NCI-H345 treated with DMSO at 0.1 percent for 48 hours (cell line): ENCODE results near the gene KLHL25.

Experiments used
- DNase-seq: peaks from one replicate; lab custom pipeline; 2025; ENCODE audit not compliant: unreplicated experiment; lab: John Stamatoyannopoulos, UW

KLHL25 gene

DNA sequence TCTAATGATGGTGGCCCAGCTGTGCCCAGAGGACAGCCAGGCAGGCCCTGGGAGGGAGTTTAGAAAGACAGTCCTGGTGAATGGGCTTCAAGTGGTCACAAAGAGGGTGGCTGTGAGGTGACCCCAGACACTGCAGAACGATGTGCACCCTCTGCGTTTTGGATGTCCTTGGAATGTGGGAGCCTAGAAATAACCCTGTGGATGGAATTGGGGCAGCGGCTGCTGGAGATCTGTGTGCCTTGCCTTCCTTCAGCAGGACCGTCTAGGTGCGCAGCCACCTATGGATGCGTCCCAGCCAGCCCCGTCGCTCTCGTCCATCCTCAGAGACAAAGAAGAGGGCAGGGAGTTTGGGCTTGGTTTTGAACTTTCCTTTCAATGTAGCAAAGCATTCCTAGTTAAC, 46.5 kb downstream of the KLHL25 start:
- DNase-seq: no peak

- DNase-seq: no peak
Observed at GRCh38 chr15:85746641-85747040, 48.1 kb downstream of the KLHL25 start.

- DNase-seq: no peak
Observed at GRCh38 chr15:85745525-85746150, 49.1 kb downstream of the KLHL25 start.

DNA sequence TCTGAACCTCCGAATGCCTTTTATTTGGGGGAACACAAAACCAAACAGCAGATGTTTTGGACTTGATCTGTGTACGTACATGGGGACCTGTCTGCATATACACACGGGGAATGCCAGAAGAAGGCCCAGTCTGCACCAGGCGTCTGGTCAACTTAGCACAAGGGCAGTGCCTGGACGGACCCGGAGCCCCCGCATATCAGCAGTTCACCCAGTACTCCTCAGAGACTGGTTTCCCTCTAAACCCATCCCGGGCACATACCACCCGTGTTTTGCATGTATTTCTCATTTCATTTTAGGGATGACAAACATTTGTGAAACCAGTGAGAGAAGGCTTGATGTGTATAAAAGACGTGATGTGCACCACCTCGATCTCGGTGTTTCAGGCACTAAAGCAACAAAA, 49.7 kb downstream of the KLHL25 start:
- no peak for DNase-seq

DNA sequence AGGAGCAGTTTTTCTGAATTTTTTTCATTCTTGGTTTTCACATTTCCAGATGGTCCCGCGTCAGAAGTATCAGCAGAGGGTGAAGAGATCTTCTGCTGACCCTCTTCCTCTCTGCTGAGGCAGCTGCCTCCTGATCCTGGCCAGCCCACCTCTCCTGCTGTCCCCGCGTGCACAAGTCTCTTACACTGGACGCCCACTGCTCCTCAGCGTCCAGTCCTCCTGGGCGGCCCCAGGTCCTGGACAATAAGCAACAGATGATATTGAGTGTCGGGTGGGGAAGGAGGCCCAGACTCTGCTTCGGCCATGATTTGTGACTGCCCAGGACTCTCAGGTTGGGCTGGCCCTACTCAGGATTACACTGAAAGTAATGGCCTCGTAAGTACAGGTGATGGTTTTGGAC, 50.1 kb downstream of the KLHL25 start:
- DNase-seq: no peak

DNA sequence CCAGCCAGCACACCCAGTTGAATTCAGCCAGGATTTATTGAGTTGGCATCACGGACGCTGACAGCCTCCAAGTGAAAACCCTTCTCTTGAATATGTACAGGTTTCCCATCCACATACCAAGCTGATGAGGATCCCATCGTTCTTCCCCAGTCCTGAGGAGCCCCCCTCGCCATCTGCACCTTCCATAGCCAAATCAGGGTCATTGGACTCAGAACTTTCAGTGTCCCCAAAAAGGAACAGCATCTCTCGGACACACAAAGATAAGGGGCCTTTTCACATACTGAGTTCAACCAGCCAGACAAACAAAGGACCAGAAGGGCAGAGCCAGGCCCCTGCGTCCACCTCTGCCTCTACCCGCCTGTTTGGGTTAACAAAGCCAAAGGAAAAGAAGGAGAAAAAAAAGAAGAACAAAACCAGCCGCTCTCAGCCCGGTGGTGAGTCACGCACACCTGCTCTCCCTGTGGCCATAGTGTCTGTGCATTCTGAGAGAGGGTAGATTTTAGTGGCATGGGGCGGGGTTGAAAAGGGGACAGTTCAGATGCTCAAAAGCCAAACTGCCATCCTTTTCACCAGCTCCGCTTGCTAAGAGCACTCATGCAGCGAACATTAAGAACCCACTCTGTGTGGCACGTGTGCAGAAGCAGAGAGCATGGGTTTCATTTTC, 51.2 kb downstream of the KLHL25 start:
- peak; percentile 36 for DNase-seq

GRCh38 chr15:85742186-85742821, 52.4 kb downstream of the KLHL25 start:
- no peak for DNase-seq

GRCh38 chr15:85741662-85742061, 53.1 kb downstream of the KLHL25 start:
- no peak for DNase-seq

DNA sequence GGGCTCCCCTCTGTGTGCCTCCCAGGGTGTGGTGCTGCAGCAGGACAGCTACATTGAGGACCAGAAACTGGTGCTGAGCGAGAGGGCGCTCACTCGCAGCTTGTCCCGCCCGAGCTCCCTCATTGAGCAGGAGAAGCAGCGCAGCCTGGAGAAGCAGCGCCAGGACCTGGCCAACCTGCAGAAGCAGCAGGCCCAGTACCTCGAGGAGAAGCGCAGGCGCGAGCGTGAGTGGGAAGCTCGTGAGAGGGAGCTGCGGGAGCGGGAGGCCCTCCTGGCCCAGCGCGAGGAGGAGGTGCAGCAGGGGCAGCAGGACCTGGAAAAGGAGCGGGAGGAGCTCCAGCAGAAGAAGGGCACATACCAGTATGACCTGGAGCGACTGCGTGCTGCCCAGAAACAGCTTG, 53.7 kb downstream of the KLHL25 start:
- no peak for DNase-seq

DNA sequence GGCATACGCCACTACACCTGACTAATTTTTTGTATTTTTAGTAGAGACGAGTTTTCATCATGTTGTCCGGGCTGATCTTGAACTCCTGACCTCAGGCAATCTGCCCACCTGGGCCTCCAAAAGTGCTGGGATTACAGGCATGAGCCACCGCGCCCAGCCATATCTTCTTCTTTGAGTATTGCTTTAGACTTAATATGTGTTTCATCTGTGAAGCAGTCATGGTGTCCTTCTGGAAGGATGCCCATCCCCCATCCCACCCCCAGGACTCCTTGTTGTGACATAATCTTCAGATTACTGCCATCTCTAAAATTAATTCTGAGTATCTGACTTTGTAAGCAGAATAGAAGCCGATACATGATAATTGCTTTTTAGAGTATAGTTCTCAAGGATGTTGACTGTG, 57.7 kb downstream of the KLHL25 start:
- DNase-seq: no peak

DNA sequence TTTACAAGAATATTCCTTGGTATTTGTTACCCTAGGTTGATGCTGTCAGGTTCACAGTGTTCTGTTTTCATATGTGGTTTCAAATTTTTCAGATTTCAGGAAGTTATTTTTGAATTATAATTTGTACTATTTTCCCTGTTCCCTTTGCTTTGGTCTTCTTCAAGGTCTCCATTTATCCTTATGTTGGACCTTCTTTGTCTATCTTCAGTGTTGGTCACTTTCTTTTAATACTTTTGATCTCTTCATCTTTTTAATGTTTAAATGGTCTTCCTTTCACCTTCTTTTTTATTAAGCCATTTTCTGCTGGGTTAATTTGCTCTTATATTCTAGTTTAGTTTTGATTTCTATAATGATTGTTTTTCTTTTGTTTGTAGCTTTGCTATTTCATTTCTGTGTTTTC, 61.3 kb downstream of the KLHL25 start:
- DNase-seq: no peak

DNA sequence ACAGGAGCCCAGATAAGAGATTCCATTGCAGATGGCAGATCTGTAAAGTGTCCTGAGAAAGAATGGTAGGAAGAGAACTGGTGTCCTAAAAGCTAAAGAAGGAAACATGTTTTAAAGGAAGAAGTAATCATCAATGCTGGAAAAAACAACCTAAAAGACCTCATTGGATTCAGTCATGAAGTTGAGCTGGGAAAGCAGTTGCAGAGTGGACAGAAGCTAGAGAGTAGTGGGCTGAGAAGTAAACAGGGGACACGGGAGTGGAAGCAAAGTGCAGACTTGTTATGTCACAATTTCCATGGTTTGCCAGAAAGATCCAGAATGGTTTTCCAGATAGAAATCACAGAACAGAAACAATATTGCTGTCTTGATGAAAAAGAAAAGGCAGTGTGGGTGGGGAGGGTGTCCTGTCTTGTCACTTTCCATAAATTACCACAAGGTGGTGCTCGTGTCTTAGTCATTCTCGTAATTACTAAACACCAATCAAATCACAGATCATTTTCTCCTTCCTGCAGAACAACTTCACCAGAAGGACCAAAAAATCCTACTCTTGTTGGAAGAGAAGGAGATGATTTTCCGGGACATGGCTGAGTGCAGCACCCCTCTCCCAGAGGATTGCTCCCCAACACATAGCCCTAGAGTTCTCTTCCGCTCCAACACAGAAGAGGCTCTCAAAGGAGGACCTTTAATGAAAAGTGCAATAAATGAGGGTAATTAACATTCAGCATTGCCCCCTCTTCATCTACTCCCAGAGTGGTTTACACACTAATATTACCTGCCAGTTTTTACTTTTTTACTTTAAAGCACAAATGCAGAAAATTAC, 64.5 kb downstream of the KLHL25 start:
- peak; percentile 39 for DNase-seq

GRCh38 chr15:85727068-85727467, 67.7 kb downstream of the KLHL25 start:
- DNase-seq: no peak

GRCh38 chr15:85726454-85726853, 68.3 kb downstream of the KLHL25 start:
- DNase-seq: no peak

DNA sequence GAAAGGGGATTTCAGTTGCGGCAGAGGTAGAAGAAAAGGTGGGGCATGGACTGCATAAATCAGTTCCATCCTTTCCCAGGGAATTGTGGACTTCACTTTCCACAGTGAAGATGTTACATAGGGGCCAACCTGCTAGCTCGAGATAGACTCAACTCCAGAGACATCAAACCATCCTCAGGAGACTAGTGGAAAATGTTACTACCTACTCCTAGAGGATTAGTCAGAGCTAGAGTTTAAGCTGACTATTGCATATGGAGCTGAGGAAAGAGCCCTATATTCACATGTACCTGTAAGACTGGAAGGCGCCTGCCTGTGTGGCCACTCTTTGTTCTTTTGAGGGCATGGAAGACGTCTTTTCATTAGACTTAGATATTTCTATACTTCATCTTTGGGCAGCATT, 69.2 kb downstream of the KLHL25 start:
- no peak for DNase-seq

DNA sequence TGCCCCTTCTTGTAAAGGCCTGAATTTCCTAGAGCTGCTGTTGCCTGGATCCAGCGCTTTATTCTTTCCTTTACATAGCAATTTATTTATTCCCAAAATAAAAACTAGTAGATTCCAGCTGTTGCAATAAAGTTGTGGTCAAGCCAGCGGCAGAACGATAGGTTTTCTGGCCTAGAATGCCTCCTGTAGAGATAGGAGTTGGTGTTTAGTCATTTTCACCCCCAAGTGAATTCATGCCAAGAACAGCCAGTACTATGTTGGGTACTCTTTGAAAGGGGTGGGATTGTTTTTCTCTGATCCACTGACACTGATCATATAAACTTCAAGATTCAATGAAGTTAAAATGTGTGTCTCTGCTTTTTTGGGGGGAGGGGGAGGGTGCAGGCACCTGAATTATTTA, 69.7 kb downstream of the KLHL25 start:
- DNase-seq: no peak

DNA sequence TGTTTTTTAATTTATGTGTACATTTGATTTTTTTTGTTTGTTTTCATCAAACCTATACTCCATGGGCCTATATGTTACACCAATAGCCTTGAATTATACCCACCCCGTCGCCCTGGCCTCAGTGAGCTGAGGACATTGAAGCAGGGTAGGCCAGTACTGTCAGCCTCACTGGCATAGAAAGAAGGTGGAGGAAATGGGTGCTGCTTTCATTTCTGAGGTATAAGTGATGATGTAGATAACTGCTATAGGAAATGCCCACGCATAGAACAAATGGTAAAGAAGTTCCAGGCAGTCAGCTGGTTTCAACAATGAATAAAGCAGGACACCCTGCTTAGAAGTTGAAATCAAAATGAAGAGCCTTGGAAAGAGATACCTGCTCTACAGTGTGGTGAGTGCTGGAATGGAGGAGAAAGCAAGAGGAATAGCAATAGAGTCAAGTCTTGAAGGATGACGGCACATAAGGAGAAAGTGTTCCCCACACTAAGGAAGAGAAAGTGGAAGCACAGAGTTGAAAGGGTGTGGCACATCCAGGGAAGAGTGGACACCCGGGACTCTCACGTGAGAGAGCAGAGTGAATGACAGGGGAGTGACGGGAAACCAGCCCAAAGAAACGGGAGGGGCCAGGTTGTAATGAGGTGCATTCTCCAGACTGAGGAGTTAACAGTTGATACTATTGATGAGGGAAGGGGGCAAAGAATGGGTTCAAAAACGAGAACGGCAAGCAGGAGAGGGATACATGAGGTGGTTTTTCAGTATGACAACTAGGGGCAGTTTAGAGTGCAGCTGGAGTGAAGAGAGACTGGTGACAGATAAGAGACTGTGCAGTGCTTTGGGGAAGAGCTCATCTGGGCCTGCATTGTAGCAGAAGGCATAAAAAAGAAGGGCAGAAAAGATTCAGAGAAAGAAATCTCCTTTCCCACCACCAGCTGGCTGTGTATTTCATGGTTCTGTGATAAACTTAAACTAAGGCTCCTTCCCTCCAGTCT, 70.5 kb downstream of the KLHL25 start:
- no peak for DNase-seq

GRCh38 chr15:85722374-85723152, 72.2 kb downstream of the KLHL25 start:
- no peak for DNase-seq

GRCh38 chr15:85718981-85719380, 75.7 kb downstream of the KLHL25 start:
- no peak for DNase-seq
